Dermis blood vessel endothelial cell (primary cell): ENCODE data around the gene CBY1. TPM values are rescaled to one million over a fixed set of nuclear protein-coding genes. Genes with fewer than 3 reads are reported as not detected.

ENCODE experiments used
- total RNA-seq: library from RNA; depleted of rRNA; stranded (reverse); fragments of >200 nt; gene quantifications from 2 replicates; pipeline ENCODE4 v1.2.3, GENCODE V29; 2014

CBY1 gene
- total RNA-seq, 1 donor from 2014 or later: 18.4 TPM

Other genes starting within 250 kb of the CBY1 start
- gene KCNJ4, start 201.4 kb upstream of the CBY1 start, total RNA-seq: not detected in 2 replicates
- 30.6 and 45.3 TPM in 2 replicates for gene KDELR3, start 188.5 kb upstream of the CBY1 start, total RNA-seq
- 414 and 538 TPM in 2 replicates for gene DDX17, start 150.3 kb upstream of the CBY1 start, total RNA-seq
- 0.85 and 1.8 TPM in 2 replicates for gene DMC1, start 86.5 kb upstream of the CBY1 start, total RNA-seq
- gene FAM227A, start 246 bp upstream of the CBY1 start, total RNA-seq: 0.34 and 0.65 TPM in 2 replicates
- 59.8 and 76.6 TPM in 2 replicates for gene TOMM22, start 25.3 kb downstream of the CBY1 start, total RNA-seq
- gene JOSD1, start 44.3 kb downstream of the CBY1 start, total RNA-seq: 98.4 and 117 TPM in 2 replicates
- gene GTPBP1, start 49.3 kb downstream of the CBY1 start, total RNA-seq: 35.1 and 46.7 TPM in 2 replicates
- 186 and 260 TPM in 2 replicates for gene SUN2, start 99.4 kb downstream of the CBY1 start, total RNA-seq
- 15.3 and 16.3 TPM in 2 replicates for gene DNAL4, start 137.5 kb downstream of the CBY1 start, total RNA-seq
- 0.34 and 0.84 TPM in 2 replicates for gene NPTXR, start 187.4 kb downstream of the CBY1 start, total RNA-seq
- gene CBX6, start 215.6 kb downstream of the CBY1 start, total RNA-seq: 22.1 and 32.4 TPM in 2 replicates